GM19023 (cell line): Measurements from ENCODE around the gene CRIM1.

Experiments used
- ATAC-seq: cut with Tn5 transposase; IDR thresholded peaks from one replicate; pipeline ENCODE4 v1.9.1; 2021; ENCODE audit warnings: mild to moderate bottlenecking, moderate library complexity; ENCODE audit not compliant: unreplicated experiment

CRIM1 gene

DNA sequence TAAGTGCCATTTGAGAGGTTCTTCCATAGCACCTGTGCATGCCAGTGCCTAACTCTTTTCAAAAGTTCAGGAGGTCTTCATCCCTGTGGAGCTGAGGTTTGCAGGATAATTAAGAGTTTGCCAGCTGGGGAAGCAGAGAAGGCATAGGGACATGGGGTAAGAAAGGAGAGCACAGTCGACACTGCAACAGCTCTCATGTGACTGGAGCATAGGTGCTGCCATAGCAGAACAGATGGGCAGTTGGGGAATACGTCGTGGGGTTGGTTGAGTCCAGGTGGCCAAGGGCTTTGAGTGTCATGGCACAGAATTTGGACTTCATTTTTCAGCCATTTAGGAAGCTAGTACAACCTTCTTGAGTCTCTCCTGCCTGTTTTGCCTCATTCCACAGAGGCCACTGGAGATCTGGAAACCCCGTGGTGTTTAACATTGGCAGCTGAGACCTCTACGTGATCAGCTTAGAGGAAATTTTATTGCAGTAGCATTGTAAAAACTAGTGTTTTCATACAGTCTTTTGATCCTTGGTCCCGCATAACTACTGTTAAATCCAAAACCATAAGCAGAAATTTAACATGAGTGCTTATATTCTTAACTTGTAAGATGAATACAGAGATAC is 65.1 kb downstream of the CRIM1 start:
- no peak for ATAC-seq

DNA sequence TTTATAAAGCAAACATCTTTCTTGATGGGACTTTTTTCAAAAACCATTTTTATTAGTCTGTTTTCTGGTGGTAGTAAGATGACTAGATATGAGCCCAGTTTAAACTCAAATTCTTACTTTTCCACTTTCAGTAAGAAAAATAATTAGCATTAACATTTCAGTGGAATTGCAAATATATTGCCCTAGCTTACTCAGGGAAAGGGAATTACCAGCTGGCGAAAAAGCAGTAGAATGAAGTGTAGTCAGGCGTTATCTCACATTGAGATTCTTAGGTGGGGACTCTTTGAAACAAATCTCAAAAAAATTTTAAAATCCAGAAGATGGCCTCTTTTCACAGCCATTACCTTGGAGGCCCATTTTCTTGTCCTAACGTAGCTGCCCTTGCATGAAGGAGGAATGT is 65.8 kb downstream of the CRIM1 start:
- no peak for ATAC-seq

DNA sequence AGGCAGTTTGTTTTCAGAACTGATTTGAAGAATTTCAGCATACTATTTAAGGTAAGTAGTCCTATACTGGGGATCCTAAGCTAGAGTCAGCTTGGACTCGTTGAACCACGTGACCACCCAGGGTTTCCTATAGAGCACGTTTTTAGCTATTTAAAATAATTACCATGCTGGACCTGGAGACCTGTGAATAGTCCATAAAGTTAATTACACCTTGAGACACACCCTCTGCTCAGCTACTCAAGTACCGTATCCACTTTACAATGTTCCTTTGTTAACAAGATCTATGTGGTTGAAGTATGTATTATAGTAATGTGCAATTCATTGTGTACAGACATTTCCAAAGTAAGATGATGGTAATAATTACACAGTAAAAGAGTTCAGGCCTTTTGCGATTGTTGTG is 67.6 kb downstream of the CRIM1 start:
- no peak for ATAC-seq

DNA sequence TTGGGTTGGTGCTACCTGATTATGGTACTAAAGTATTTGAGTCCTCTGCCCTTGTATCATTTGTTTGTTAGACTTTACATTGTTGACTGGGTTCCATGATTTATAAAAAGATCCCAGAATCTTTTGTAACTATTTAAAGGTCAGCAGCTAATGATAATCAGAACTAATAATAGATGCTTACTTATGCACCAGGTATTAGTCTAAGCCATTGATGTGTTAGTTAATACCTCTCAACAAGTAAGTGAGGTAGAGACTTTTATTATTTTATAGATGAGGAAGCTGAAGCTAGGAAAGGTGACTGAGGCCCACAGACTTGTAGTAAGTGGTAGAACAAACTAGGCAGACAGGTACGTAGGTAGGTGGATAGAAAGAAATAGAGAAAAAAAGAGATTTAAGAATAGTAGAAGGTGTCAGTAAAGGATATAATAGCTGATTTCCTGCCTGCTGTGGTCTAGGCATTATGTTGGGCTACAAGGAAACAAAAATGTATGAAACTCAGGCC is 68.1 kb downstream of the CRIM1 start:
- ATAC-seq, result no peak

DNA sequence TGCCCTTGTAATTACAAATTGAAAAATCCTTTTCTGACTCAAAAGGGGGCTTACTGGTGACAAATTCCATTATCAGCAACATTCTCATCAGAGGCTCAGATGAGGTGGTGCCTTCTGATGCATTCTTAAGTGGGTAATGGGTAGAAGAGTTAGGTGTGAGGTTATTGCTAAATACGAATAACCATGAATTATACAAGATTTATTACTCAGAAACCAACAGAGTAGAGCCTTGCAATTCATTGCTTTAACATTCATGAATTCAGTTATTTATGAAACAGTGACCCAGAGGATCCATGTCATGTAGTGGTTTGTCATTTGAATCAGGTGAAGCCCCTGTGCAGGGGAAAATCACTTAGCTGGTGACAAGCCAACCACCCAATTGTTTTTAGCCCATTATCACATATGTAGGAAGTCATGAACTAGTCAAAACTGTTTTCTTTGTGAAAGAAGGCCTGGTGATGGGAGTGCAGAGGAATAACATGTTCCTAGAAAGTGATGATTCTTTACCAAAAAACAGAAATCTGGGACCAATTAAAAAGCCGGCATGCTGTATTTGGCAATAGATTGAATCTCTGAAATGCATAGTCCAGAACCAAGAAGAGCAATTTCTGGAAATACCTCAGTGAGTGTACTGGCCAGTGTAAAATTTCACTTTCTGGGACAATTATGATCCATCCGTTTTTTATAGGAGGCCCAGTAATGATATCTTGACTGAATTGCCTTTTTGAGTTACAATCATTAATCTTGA is 70.2 kb downstream of the CRIM1 start:
- no peak for ATAC-seq

DNA sequence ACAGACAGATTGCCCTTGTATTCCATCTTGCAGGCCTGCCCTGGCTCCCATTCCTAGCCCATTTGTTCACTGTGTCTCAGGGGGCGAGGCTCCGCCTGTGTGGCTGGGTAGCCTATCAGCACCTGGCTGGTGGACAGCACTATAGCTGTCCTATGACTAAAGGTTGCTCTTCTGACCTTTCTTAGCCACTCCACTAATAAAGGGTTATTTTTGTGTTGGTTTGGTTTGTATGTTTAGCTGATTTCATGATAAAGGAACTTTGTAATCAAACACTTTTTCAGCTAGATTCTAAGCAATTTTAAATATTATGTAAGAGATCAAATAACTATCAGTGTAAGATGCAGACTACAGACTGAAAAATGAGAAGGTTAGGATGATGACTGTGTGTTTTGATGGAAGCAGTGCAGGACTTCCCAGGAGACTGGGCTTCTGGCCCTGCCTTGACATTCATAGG is 72.2 kb downstream of the CRIM1 start:
- ATAC-seq, result no peak

DNA sequence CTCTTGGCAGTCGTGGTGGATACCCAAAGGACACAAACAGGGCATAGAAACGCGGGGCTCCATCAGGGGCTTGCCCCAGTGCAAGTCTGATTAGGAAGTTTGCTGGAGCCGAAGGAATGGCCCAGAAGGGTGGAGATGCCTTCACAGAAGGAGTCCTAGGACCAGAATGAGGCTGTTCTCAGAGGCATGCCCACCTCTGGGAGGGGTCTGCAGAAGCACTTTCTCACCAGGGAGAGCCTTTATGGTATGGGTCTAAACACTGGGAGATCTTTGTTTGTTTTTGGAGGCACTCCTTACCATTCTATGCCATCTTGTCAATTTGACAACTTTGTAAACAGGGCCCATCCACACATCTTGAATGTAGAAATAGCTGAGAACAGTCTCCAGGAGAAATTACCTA is 75.0 kb downstream of the CRIM1 start:
- ATAC-seq, result no peak

DNA sequence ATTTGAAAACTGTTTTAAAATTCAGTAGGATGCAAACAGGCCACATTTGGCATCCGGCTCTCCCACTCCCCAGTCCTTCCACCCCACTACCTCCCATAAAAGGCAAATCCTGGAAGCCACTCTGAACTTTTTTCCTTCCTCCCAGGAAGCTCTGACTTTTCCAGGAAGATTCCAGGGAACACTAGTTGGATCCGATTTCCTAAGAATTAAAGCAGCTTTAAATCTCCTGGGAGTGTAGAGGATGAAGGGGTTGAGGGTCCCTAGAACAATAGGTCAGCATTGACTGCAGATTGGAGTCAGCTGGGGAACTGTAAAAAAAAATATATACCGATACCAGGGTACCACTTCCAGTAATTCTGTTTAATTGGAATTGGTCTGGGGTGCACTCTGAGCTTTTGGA is 76.9 kb downstream of the CRIM1 start:
- no peak for ATAC-seq

DNA sequence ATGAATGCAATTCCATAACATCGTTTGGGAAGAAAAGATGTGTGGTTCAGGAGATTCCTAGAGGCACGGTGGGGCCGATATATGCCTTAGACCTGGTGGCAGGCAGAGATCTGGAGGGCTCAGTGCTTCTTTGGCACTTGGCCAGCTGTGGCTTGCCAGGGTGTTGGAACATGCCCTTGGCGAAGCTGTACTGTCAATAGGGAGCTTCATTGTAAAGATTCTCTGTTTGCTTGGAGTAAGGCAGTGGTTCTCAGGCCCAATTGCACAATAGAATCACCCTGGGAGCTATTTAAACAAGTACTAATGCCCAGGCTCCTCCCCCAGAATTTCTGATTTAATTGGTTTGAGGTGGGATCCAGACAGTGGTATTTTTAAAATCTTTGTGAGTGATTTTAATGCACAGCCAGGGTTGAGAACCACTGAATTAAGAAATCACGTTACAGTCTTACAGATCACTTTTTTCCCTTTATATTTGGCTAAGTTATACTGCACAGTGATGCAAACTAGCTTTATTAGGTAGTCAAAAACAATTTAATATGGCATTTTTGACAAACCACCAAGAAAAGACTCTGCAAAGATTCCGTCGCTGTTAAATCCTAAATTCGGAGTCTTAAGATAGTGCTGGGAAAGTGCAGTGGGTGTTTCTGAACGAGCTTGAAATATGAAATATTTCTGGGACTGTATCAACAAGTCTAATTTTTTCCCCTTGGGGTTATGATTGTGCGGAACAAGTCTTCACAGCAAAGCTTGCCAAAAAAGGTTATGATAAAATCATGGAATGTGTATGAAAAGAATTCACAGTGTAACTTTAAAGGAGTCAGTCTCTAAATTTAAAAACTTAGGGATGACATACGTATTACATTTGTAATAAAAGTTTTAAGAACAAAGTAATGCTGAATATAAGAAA is 78.0 kb downstream of the CRIM1 start:
- ATAC-seq, result no peak

DNA sequence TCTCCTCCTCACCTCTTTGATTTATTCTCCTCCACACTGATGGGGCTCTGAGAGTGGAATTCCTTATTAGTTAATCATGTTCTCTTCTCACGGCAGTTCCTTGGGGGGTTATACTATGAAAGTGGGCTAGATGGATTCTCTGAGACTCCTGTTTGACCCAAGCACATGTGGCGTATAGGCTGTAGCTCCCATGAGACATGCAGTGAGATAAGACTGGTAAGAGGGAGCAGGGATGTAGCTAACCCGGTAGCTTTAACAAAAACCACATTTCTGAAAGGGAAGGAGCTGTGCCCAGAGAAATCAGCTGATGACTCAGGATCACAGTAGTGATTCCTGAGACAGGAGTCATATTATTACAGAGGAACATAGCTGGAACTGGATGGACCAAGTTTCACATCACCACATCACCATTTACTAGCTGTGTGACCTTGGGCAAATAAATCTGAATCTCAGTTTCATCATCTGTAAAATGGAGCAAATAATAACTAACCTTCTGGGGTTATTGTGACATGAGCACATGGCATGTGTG is 82.9 kb downstream of the CRIM1 start:
- ATAC-seq, result no peak

DNA sequence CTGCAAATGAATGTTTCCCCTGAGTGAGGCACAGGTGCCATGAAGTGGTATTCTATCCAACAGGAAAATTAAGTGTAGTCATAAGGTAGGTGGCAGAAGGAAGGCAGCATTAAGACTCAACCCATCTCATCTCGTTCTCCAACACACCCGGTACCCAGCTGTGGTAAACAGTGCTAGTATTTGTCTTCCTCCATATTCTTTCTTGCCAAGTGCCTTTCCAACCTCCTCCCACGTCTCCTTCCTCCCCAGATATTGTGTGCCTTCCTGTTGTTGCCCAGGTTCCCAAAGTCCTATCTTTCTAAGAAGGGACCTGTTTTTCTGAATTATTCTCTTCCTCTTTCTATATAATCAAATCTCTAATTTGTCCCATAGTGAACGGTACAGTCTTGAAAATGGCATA is 83.5 kb downstream of the CRIM1 start:
- no peak for ATAC-seq

DNA sequence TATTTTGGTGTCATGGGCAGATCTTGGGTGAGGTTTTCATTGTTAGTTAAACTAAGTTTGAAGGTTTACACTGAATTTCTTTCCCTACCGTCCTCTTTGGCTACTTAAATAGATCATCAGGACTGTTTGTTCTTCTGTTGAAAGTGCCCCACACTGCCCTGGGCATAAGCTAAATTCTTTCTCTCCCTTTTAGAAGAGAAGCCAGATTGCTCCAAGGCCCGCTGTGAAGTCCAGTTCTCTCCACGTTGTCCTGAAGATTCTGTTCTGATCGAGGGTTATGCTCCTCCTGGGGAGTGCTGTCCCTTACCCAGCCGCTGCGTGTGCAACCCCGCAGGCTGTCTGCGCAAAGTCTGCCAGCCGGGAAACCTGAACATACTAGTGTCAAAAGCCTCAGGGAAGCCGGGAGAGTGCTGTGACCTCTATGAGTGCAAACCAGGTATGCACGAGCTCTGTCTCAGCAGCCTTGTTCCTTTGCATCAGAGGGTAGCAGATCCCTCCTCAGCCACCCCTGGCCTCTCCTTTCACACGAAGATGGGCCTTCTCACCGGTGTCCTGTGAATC is 85.6 kb downstream of the CRIM1 start:
- ATAC-seq, result no peak

DNA sequence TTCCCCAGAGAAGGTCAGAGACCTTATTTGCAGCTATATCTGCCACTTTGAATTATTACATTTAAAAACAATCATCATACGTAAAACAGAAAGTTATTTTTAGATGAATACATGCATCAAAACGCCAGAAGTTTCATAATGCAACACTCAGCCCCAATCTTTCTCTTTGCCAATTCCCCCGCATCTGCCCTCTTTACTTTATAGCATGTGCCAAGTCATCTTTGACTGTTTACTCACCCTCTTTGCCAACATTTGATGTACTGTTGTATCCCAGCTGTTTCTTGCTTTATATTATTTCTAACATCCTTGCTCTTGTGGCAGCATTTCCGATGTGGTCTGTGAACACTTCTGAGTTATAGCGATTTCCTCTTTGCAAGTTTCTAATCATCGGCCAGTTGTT is 86.2 kb downstream of the CRIM1 start:
- ATAC-seq, result no peak

DNA sequence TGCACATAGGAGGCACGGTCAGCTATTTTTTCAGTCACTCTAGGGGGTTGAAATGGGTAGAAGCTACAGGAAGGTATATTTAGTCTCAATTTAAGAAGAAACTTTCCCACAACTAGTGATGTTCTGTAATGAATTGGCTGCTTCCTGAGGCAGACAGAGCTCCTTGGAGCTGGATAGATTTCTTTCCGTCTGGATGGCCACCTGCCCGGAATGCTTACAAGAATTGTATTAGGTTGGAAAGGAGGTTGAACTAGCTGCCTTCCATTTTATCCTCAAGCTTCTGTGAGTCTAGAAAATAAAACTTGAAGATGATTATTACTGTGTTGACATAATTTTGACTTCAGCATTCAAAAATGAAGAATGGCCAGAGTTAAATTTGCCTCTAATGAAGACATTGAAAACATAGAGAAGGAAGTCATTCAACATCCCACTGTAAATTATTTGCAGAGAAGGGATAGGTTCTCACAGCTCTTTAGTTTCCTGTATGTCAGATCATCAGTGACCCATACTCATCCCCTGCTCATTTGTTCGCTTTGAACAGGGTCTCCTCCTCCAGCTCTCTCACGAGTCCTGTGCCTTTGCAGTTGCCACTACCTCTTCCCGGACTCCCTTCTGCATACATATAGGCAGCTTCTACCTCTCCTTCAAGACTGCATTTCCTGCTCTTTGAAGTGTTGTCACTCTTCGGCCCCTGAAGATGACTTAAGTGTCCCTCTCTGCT is 88.8 kb downstream of the CRIM1 start:
- no peak for ATAC-seq

DNA sequence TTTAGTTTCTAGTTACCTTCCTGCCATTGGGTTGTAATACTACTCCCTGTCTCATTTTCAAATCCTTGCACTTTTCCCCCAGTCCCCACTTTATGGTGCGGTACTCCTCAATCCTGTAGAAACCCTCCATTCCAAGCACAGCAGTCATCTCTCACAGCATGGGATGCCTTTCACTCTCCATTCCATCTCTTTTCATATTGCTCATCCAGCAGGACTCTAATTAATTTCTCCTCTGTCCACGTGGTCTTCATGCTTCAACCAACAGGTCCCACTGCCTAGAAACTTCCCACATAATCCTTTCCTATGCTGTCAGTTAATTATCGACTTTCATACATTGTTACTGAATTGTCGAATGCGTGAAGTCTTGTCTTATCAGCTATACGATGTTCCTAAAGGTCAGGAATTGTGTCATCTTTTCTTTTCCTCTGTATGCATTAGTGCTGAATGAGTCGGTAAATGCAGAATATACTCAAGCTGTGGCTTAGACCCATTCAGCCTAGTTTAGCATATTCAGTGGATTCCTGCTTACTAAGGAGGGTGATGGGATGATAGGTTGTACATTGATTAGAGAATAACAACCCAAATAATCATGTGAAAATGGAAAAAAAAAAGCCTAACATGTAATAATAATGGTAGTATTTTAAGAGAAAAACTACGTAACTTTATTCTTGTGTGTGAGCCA is 89.7 kb downstream of the CRIM1 start:
- ATAC-seq, result no peak

DNA sequence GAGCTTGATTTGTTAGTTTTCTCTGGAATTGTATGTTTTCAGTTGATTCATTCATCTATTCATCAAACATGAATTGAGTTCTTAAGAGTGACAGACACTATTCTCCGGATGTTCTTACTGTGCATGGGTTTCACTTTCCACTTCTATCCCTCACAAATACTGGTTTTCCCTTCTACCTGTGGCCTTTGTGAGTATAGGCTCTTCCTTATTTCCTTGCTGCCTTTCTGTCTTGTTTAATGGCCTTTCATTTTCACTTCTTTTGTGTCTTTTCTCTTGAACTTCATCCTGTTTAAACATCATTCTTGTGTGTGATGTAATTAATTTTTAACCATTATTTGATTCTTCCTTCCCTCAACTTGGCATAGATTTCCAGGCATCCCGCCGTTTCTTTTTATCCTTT is 90.7 kb downstream of the CRIM1 start:
- ATAC-seq, result no peak

DNA sequence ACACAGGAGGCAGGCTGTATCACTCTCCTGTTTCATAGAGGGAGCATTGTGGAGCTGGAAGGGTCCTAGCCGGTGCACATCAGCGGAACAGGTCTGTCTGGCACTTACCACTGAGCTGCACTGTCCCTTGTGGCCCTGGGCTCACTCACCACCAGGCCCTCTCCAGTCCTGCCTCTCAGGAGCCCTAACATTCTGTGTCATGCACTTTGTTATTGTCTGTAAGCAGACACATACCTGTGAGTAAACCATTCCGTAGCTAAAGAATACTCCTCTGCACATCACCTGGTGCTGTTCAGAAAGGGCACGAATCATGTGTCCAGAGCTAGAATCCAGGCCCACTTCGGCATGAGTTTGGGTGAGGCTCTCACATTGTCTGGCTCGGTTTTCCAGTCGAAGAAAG is 93.6 kb downstream of the CRIM1 start:
- ATAC-seq, result no peak

DNA sequence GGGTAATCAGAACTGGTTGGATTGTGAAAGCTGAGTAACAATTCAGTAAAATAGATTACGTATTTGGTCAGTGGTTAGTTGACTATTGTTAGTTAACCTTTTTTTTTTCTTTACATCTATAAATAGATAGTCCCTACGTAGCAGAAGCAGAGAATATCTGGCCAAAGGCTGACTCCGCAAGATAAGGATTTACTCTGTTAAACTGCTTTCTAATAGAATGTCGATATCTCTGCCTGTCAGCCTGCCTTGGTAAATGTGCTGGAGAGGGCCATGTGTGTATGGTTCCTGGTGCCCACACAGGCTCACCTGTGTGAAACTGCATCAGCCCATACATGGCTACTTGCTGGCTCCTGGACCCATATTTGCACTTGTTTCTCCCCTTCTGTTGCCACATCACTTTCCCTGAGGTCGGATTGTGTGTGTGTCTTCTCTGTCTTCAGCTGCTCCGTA is 94.4 kb downstream of the CRIM1 start:
- no peak for ATAC-seq

DNA sequence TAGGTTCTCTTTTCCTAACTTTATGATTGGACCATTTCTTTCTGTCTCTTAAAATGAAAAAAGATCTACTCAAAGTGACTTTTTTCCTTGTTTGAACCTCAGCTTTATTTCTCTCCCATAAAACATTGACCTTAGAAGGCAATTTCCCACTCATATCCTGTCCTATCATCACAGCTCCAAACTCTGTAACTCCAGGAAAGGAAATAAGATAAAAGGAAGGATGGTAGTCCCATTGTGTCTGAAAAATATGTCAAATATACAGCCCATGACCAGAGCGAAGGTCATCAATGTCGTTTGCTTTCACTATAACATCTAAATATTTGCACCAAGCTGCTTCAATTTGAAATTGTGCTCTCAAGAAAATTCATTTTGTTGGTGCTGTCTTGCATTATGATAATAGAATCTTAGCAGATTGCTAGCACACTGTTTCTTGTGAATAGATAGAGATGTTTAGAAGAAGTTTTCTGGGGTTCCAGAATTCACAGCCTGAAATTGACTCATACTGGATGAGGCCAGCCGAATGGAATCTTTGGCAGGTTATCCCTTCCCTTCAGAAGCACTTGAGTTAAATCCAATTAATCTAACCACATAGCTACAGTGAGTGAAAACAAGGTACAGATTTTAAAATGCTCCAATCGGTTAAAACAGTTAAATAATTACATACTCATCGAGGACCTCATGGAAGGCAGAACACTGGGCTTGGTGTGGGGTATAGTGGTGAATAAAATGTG is 95.1 kb downstream of the CRIM1 start:
- no peak for ATAC-seq
